AG20443 (cell line): ENCODE measurements around the gene KIF26B.
"Not testable (repeated sequence)": the region's sequence is repeated elsewhere in the genome, so short reads cannot be mapped to it uniquely, and the experiment has no call there.

Source experiments
- DNase-seq: peaks from one replicate; pipeline ENCODE4 v3.0.0; 2012; ENCODE audit warnings: low spot score, mixed read lengths

The KIF26B gene

GRCh38 chr1:245388687-245389086, 233.9 kb downstream of the KIF26B start:
- no peak for DNase-seq

GRCh38 chr1:245389873-245390272, 235.1 kb downstream of the KIF26B start:
- DNase-seq: no peak

DNA sequence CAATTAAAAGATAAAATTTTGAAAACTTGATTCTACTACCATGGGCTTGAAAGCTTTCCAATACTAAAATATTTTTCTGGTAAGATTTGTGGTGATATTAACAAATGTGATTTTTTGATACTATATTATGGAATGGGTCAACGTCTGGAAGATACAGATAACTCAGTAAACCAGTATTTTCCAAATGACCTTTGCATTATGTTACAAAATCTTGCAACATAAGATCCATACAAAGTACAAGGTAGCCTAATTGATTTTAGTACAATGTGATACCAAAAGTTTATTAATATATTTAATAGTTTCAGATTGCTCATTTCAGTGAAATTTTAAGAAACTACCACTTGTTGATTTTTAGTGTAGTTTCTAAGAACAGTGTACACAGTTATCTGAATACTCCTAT, 236.2 kb downstream of the KIF26B start:
- DNase-seq: no peak

- DNase-seq: no peak
Measured at GRCh38 chr1:245393694-245394093, 238.9 kb downstream of the KIF26B start.

DNA sequence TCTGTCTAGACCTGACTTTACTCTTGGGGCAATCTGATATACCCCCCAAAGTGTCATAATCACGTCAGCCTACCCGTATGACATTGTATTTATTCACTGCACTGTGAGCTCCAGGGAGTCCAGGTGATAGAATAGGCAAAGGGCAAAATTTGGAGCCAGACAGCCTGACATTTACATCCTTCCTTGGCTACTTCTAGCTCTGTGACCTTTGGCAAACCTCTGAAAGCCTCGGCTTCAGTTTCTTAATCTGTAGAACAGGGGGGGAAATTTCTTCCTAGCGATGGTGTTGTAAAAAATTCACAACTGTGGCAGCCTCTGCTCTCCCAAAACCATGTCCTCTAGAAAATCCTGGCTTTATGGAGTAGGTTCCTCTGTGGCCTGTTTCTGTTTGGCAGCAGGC, 240.9 kb downstream of the KIF26B start:
- DNase-seq: no peak

GRCh38 chr1:245396615-245397014, 241.8 kb downstream of the KIF26B start:
- DNase-seq: no peak

DNA sequence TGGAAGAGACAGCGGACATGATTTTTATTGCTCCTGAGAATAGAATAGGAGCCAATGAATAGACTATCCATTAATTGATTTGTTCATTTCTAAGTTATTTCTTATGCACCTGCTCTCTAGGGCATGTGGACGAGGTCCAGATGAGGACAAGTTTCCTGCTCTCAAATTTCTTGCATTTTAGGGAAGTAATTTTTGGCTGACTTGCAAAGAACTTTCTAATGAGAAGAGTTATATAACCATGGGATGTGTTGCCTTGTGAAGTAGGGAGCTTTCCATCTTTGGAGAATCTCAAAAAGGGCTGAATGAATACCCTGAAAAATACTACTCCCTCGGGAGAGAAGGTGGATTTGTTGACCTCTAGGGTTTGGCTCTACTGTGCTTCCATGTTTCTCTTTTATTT, 243.0 kb downstream of the KIF26B start:
- no peak for DNase-seq

GRCh38 chr1:245398180-245398579, 243.4 kb downstream of the KIF26B start:
- DNase-seq: no peak

DNA sequence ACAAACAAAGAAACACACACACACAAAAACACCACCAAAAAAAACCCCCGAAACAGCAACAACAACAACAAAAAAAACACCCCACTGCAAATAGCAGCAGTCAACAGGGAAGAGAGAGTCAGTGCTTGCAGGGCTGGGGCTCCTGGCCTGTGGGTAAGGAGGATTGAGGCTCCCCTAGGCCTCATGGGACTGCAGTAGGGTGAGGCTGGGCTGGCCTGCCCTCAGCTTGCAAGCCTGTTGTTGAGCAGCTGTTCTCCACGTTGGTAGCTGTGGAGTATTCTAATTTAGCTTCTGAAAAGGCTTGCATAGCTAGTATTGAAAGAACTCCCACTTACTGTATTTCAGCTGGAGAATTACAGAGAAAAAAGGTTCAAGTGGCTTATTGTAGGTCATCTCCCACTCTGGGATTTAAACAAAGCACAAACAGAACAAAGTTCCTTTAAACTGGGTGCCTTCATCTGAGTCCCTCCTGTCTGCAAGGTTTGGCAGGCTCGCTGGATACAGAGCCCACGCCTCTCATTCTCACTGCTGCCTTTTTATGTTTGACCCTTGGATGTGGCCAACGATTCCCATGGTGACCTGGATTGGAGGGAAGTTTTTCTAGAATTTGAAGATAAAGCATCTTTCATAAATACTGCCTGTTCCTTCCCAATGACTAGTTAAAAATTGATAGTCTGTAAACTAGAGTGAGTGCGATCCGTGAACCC, 247.2 kb downstream of the KIF26B start:
- DNase-seq: no peak

GRCh38 chr1:245402998-245403397, 248.2 kb downstream of the KIF26B start:
- not testable (repeated sequence) for DNase-seq

DNA sequence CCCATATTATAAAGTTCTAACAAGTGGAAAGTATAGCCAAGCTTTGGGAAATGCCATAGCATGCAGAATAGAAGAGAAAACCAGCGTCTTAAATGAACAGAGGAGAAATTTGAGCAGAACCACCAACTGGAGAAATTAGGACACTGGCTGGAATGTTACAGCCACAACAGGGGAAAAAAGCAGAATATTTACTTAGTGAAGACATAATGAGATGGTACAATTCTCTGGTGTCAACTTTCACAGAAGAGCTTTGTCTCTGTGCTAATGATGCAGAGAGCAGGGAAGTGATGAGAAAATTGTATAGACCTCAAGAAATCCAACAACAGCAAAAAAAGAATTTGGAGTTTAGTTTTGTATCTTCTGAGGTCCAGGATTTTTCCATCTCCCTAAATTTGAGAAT, 249.7 kb downstream of the KIF26B start:
- DNase-seq: no peak

- DNase-seq: no peak
Measured at GRCh38 chr1:245404952-245405351, 250.2 kb downstream of the KIF26B start.

DNA sequence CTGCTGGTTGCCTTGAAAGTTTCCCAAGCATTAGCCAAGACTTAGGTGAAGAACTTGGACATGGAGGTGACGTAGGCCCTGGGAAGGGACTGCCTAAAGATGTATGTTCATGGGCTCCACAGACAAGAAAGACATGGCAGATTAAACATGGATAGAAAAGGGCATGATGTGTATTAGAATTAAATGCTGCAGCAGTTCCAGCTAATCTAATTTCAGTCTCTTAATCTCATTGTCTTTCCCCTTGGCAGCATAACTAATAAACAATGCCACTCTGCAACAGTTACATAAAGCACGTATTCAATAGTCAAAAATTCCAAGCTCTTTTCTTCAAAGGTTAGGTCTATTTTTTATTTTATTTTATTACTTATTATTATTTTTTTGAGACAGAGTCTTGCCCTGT, 251.6 kb downstream of the KIF26B start:
- DNase-seq: no peak

- DNase-seq: no peak
Measured at GRCh38 chr1:245407983-245408382, 253.2 kb downstream of the KIF26B start.

- DNase-seq: no peak
Measured at GRCh38 chr1:245409341-245410195, 254.8 kb downstream of the KIF26B start.

DNA sequence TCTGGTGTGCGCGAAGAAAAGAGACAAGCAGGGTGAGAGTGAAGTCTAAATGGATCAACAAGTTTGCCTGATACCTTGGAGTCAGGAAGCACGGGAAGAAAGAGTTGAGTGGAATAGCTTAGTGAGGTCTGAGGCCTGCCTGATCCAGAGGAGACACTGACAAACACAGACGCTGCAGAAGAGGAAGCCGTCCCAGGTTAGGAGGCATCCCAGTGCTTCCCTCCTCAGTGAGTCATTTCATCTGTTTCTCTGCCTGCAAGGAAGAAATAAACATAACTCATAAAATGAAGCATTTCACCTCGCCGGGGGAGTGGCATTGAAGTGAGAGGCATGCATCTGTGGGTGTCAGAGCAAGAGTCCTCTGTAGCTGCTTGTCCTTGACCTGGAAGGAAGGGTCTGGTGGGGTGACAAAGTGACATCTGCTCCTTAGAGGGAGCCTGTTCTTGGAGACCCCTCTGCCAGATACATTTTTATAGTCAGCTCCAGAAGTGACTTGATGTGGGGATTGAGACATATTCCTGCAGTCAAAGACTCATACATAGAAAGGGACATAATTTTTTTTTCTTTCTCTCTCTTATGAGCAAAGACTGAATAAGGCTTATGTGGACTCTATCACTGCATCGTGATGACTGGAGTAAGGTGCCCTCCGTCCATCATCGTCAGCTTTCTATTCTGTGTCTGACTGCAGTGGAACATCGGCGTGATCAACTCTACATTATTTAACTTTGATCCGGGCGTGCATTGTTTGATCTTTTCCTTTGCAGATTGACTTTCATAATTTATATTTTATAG, 256.7 kb downstream of the KIF26B start:
- no peak for DNase-seq

DNA sequence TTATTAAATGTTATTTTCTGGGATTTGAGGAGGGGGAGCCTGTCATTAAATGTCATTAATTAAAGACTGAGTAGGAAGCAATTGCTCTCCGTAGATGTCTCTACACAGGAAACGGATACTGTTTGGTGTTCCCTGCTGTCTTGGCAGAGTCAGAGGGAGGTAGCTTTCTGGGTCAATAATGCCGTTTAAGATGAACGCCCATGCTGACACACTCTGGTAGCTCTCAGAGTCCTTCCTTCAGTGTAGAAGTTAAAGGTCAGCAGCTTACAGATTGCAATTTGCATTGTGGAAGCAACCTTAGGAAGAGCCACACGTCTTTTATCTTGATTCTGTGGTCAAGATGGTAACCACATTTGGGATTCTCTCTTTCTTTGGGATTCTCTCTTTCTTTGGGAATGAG, 257.5 kb downstream of the KIF26B start:
- no peak for DNase-seq

DNA sequence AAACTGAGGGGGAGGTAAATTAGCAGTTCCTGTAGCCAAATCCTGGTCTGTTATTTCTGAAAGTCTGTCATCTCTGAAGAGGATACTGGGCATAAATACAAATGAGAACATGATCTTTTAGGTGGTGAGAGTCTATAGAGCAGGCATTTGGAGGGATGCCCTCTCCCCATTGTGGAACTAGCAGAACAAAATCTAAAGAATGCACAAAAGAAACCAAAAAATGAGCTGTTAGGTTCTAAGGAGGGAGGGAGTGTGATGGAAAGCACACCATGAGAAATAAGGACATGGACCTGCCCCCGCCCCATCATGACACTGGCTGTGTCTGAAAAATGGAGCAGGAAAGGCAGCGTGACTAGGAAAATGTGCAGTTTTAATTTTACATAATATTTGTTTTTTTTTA, 262.0 kb downstream of the KIF26B start:
- no peak for DNase-seq

GRCh38 chr1:245418077-245418476, 263.3 kb downstream of the KIF26B start:
- no peak for DNase-seq

- no peak for DNase-seq
Measured at GRCh38 chr1:245419461-245419978, 264.7 kb downstream of the KIF26B start.

- no peak for DNase-seq
Measured at GRCh38 chr1:245419989-245420388, 265.2 kb downstream of the KIF26B start.

- DNase-seq: no peak
Measured at GRCh38 chr1:245420926-245421325, 266.1 kb downstream of the KIF26B start.
